SH-SY5Y (cell line): ENCODE measurements around the gene SUB1.

Experiments used
- GATA2 ChIP-seq: IDR thresholded peaks from 2 replicates; pipeline ENCODE4 v1.6.1; 2011; ENCODE audit warnings: mild to moderate bottlenecking, low read depth, low read length
- GATA3 ChIP-seq: IDR thresholded peaks from 2 replicates; pipeline ENCODE4 v1.6.1; 2011; ENCODE audit warnings: low read depth, mild to moderate bottlenecking, low read length, moderate library complexity

DNA sequence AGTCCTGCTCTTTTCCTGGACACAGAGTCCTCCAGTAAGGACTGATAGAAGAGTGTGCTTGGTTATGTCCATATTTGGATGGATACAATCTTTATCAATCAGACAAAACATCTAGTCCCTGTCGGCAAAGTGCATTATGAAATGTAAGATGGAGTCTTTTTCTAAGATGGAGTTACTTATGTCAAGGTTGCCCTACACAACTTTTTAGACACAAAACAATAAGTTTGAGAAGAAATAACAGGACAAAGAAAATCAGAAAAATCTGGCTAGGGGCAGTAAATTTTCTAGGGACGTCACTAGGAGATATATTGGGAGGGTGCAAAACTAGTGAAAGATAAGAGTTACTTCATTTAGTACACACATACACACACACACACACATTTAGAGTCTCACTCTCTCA is 23.3 kb upstream of the SUB1 start:
- TF ChIP-seq GATA2 (no peak), GATA3 (no peak)
